Naive thymus-derived CD4-positive, alpha-beta T cell (primary cell): ENCODE measurements around the gene DEPDC1B. TPM values are rescaled to one million over a fixed set of nuclear protein-coding genes. Genes with fewer than 3 reads are reported as not detected.
"Not testable (repeated sequence)": the region's sequence is repeated elsewhere in the genome, so short reads cannot be mapped to it uniquely, and the experiment has no call there.

Experiments used
- ATAC-seq: fragments of 150-1000 bp; cut with Tn5 transposase; 2 replicates; pipeline ENCODE4 v1.10.0; 2021; ENCODE audit warnings: mild to moderate bottlenecking, moderate library complexity
- CTCF ChIA-PET: fragments of 350-600 bp; sonication (Branson Sonifier 250); formaldehyde crosslinking; loops from one replicate; lab custom pipeline; 2021; ENCODE audit warnings: antibody characterized with exemption; lab: Charles Lee
- POLR2A ChIA-PET: fragments of 350-600 bp; sonication (Branson Sonifier 250); formaldehyde crosslinking; loops from one replicate; lab custom pipeline; 2021; ENCODE audit warnings: antibody characterized with exemption, inconsistent platforms; lab: Charles Lee
- DNase-seq, 9 donors: peaks; one replicate each; pipeline versions ENCODE4 v3.0.0 to v3.0.0-alpha.2; 2020 to 2022; ENCODE audit warnings: mixed read lengths in 1 of 9
- H3K27ac ChIP-seq: one replicate; pipeline ENCODE4 v1.7.0; 2013; ENCODE audit warnings: mild to moderate bottlenecking, low read depth, low read length, moderate library complexity
- H3K27me3 ChIP-seq, 2 donors: one replicate each; pipeline ENCODE4 v1.7.0; 2013; ENCODE audit warnings: low read length in 2 of 2, mild to moderate bottlenecking in 2 of 2, moderate library complexity in 2 of 2; ENCODE audit not compliant: control insufficient read depth in 2 of 2, insufficient read depth in 2 of 2
- H3K36me3 ChIP-seq, 3 experiments: 1 replicate in 2 of 3; 2 replicates in 1 of 3; pipeline ENCODE4 v1.7.0; 2013; ENCODE audit warnings: low read length in 3 of 3, mild to moderate bottlenecking in 3 of 3, moderate library complexity in 1 of 3; ENCODE audit not compliant: insufficient read depth in 3 of 3, control insufficient read depth in 2 of 3
- H3K4me1 ChIP-seq, 2 donors: one replicate each; pipeline ENCODE4 v1.7.0; 2013; ENCODE audit warnings: low read length in 2 of 2, mild to moderate bottlenecking in 2 of 2, moderate library complexity in 1 of 2; ENCODE audit not compliant: control insufficient read depth in 2 of 2, insufficient read depth in 2 of 2
- H3K4me3 ChIP-seq: 2 replicates; pipeline ENCODE4 v1.7.0; 2013; ENCODE audit warnings: mild to moderate bottlenecking, low read length
- H3K9me3 ChIP-seq, 3 experiments: 1 replicate in 2 of 3; 2 replicates in 1 of 3; pipeline ENCODE4 v1.7.0; 2013; ENCODE audit warnings: low read length in 3 of 3; ENCODE audit not compliant: control insufficient read depth in 2 of 3
- H3K27ac Mint-ChIP-seq, 9 donors: one replicate each; pipeline ENCODE4 v1.8.0; 2020 to 2022; ENCODE audit warnings: mixed read lengths in 9 of 9, mild to moderate bottlenecking in 8 of 9, moderate library complexity in 5 of 9, inconsistent platforms in 2 of 9
- H3K27me3 Mint-ChIP-seq, 5 donors: one replicate each; pipeline ENCODE4 v1.8.0; 2021 to 2022; ENCODE audit warnings: mixed read lengths in 5 of 5, mild to moderate bottlenecking in 1 of 5
- H3K36me3 Mint-ChIP-seq, 5 donors: one replicate each; pipeline ENCODE4 v1.8.0; 2020 to 2022; ENCODE audit warnings: mixed read lengths in 5 of 5, mild to moderate bottlenecking in 3 of 5, inconsistent platforms in 1 of 5
- H3K4me1 Mint-ChIP-seq, 7 donors: one replicate each; pipeline ENCODE4 v1.8.0; 2020 to 2022; ENCODE audit warnings: mixed read lengths in 7 of 7, mild to moderate bottlenecking in 3 of 7, inconsistent platforms in 1 of 7
- H3K4me3 Mint-ChIP-seq, 10 donors: one replicate each; pipeline ENCODE4 v1.8.0; 2020 to 2022; ENCODE audit warnings: mild to moderate bottlenecking in 10 of 10, mixed read lengths in 10 of 10, moderate library complexity in 6 of 10, inconsistent platforms in 2 of 10
- H3K9me3 Mint-ChIP-seq, 11 donors: one replicate each; pipeline ENCODE4 v1.8.0; 2020 to 2022; ENCODE audit warnings: mixed read lengths in 11 of 11, mild to moderate bottlenecking in 4 of 11, inconsistent platforms in 1 of 11, moderate library complexity in 1 of 11
- intact Hi-C, 2 donors: fragments of 100-400 bp; cut with micrococcal nuclease; formaldehyde crosslinking; loops; one replicate each; pipeline ENCODE4 v1.15.1; 2023
- polyA plus RNA-seq, 2 donors: library from polyadenylated mRNA; unstranded; fragments of 300-500 nt; fragmentation: Illumina TruSeq; gene quantifications; one replicate each; pipeline ENCODE4 v1.2.3, GENCODE V29; 2021
- total RNA-seq, 6 experiments: library from RNA in 5 of 6; stranded (reverse) in 5 of 6; gene quantifications; 1 replicate in 5 of 6; 2 replicates in 1 of 6; pipeline ENCODE4 v1.2.3 and lab custom pipeline; 2021 to 2026

The DEPDC1B gene
- total and polyA plus RNA-seq, 7 experiments from 2014 or later = 0.24 to 24.0 (median 0.31) TPM; not detected in 3

GRCh38 chr5:60568646-60569045, 131.3 kb downstream of the DEPDC1B start:
- DNase-seq = no peak
- no peaks in the 10 kb centered on the region for H3K4me1 Mint-ChIP-seq
- peaks cover 4 to 32% (median 13%) of the 10 kb centered on the region in 11 donors for H3K9me3 Mint-ChIP-seq
- no peaks in the 10 kb centered on the region for H3K36me3 ChIP-seq
- intact Hi-C loops = no loop called here
- H3K27me3 ChIP-seq = no peaks in the 10 kb centered on the region
- H3K27ac Mint-ChIP-seq = no peak overlapping the region
- H3K27me3 Mint-ChIP-seq = no peaks in the 10 kb centered on the region
- no peak for ATAC-seq
- no peak overlapping the region for H3K27ac ChIP-seq
- no peak overlapping the region for H3K4me3 ChIP-seq
- POLR2A ChIA-PET = no interaction called here
- peaks cover 0 to 8% (median 0%) of the 10 kb centered on the region in 3 experiments for H3K9me3 ChIP-seq
- H3K36me3 Mint-ChIP-seq = peaks cover 0 to 7% (median 0%) of the 10 kb centered on the region in 5 donors
- no peaks in the 10 kb centered on the region for H3K4me1 ChIP-seq
- CTCF ChIA-PET = no interaction called here
- H3K4me3 Mint-ChIP-seq = no peak overlapping the region

GRCh38 chr5:60563696-60564324, 136.2 kb downstream of the DEPDC1B start:
- Histone ChIP-seq H3K27me3 (no peaks in the 10 kb centered on the region), H3K9me3 (peaks cover 0 to 5% (median 0%) of the 10 kb centered on the region in 3 experiments), H3K4me1 (no peaks in the 10 kb centered on the region), H3K36me3 (no peaks in the 10 kb centered on the region), H3K27ac (no peak overlapping the region), H3K4me3 (no peak overlapping the region)
- no peak for DNase-seq
- Mint-ChIP-seq H3K36me3 (peaks cover 0 to 3% (median 0%) of the 10 kb centered on the region in 5 donors), H3K27me3 (no peaks in the 10 kb centered on the region), H3K9me3 (peaks cover 4 to 28% (median 9%) of the 10 kb centered on the region in 11 donors), H3K4me3 (no peak overlapping the region), H3K27ac (no peak overlapping the region), H3K4me1 (no peaks in the 10 kb centered on the region)
- ChIA-PET CTCF (no interaction called here), POLR2A (no interaction called here)
- intact Hi-C loops = no loop called here
- ATAC-seq = no peak

- POLR2A ChIA-PET, H3K9me3 ChIP-seq, H3K27me3 ChIP-seq, H3K36me3 Mint-ChIP-seq, DNase-seq, H3K27ac ChIP-seq, H3K4me1 ChIP-seq, ATAC-seq, H3K4me3 Mint-ChIP-seq, H3K4me3 ChIP-seq, intact Hi-C loops, H3K27ac Mint-ChIP-seq, CTCF ChIA-PET, H3K9me3 Mint-ChIP-seq, H3K36me3 ChIP-seq, H3K27me3 Mint-ChIP-seq, H3K4me1 Mint-ChIP-seq: not testable (repeated sequence)
These were observed 146.7 kb downstream of the DEPDC1B start for GRCh38 chr5:60553291-60553690.

- Histone ChIP-seq H3K4me3 (no peak overlapping the region), H3K27ac (no peak overlapping the region), H3K27me3 (no peaks in the 10 kb centered on the region), H3K36me3 (no peaks in the 10 kb centered on the region), H3K9me3 (no peaks in the 10 kb centered on the region), H3K4me1 (no peaks in the 10 kb centered on the region)
- no peak overlapping the region for H3K4me3 Mint-ChIP-seq
- peaks cover 0 to 8% (median 0%) of the 10 kb centered on the region in 5 donors for H3K27me3 Mint-ChIP-seq
- ATAC-seq = no peak
- intact Hi-C loops = no loop called here
- ChIA-PET POLR2A (no interaction called here), CTCF (no interaction called here)
- no peaks in the 10 kb centered on the region for H3K4me1 Mint-ChIP-seq
- peaks cover 0 to 4% (median 2%) of the 10 kb centered on the region in 11 donors for H3K9me3 Mint-ChIP-seq
- no peak overlapping the region for H3K27ac Mint-ChIP-seq
- no peak for DNase-seq
- H3K36me3 Mint-ChIP-seq = no peaks in the 10 kb centered on the region
These were observed 148.1 kb downstream of the DEPDC1B start for GRCh38 chr5:60551829-60552228.

- no peaks in the 10 kb centered on the region for H3K4me1 ChIP-seq
- H3K9me3 ChIP-seq = no peaks in the 10 kb centered on the region
- Mint-ChIP-seq H3K27me3 (peaks cover 0 to 7% (median 0%) of the 10 kb centered on the region in 5 donors), H3K27ac (no peak overlapping the region), H3K36me3 (no peaks in the 10 kb centered on the region), H3K9me3 (peaks cover 0 to 4% (median 0%) of the 10 kb centered on the region in 11 donors), H3K4me1 (no peaks in the 10 kb centered on the region), H3K4me3 (no peak overlapping the region)
- DNase-seq (no peak), ATAC-seq (no peak)
- no peaks in the 10 kb centered on the region for H3K27me3 ChIP-seq
- H3K36me3 ChIP-seq = no peaks in the 10 kb centered on the region
- POLR2A ChIA-PET = no interaction called here
- CTCF ChIA-PET = no interaction called here
- no peak overlapping the region for H3K27ac ChIP-seq
- no peak overlapping the region for H3K4me3 ChIP-seq
- intact Hi-C loops = no loop called here
These were observed 148.7 kb downstream of the DEPDC1B start for GRCh38 chr5:60551250-60551649.

GRCh38 chr5:60550311-60550710, 149.7 kb downstream of the DEPDC1B start:
- H3K36me3 Mint-ChIP-seq = no peaks in the 10 kb centered on the region
- Histone ChIP-seq H3K27ac (no peak overlapping the region), H3K27me3 (no peaks in the 10 kb centered on the region), H3K9me3 (no peaks in the 10 kb centered on the region), H3K4me3 (no peak overlapping the region), H3K36me3 (no peaks in the 10 kb centered on the region), H3K4me1 (no peaks in the 10 kb centered on the region)
- ChIA-PET POLR2A (no interaction called here), CTCF (no interaction called here)
- H3K27me3 Mint-ChIP-seq = peaks cover 0 to 7% (median 0%) of the 10 kb centered on the region in 5 donors
- DNase-seq = no peak
- no peaks in the 10 kb centered on the region for H3K4me1 Mint-ChIP-seq
- H3K9me3 Mint-ChIP-seq = peaks cover 0 to 4% (median 0%) of the 10 kb centered on the region in 11 donors
- H3K27ac Mint-ChIP-seq = no peak overlapping the region
- intact Hi-C loops = no loop called here
- no peak overlapping the region for H3K4me3 Mint-ChIP-seq
- ATAC-seq = no peak

GRCh38 chr5:60549841-60550240, 150.1 kb downstream of the DEPDC1B start:
- Histone ChIP-seq H3K36me3 (no peaks in the 10 kb centered on the region), H3K9me3 (no peaks in the 10 kb centered on the region), H3K4me3 (no peak overlapping the region), H3K4me1 (no peaks in the 10 kb centered on the region), H3K27me3 (no peaks in the 10 kb centered on the region), H3K27ac (no peak overlapping the region)
- POLR2A ChIA-PET = no interaction called here
- no peak for DNase-seq
- peaks cover 0 to 2% (median 0%) of the 10 kb centered on the region in 11 donors for H3K9me3 Mint-ChIP-seq
- H3K4me3 Mint-ChIP-seq = no peak overlapping the region
- no peak for ATAC-seq
- no peaks in the 10 kb centered on the region for H3K36me3 Mint-ChIP-seq
- intact Hi-C loops = no loop called here
- CTCF ChIA-PET = no interaction called here
- H3K27ac Mint-ChIP-seq = no peak overlapping the region
- H3K27me3 Mint-ChIP-seq = peaks cover 0 to 7% (median 0%) of the 10 kb centered on the region in 5 donors
- no peaks in the 10 kb centered on the region for H3K4me1 Mint-ChIP-seq
